Activated CD4-positive, alpha-beta T cell treated with anti-CD3 and anti-CD28 coated beads for 36 hours (primary cell): ENCODE results near the gene CD300A. TPM values are rescaled to one million over a fixed set of nuclear protein-coding genes. Genes with fewer than 3 reads are reported as not detected.
A peak's percentile ranks its signal among the peaks of the same experiment; 100 is the strongest.
"Not testable (repeated sequence)": the region's sequence is repeated elsewhere in the genome, so short reads cannot be mapped to it uniquely, and the experiment has no call there.

Experiments used
- ATAC-seq: fragments of 200-7000 bp; cut with Tn5 transposase; one replicate; pipeline ENCODE4 v1.10.0; 2021; ENCODE audit warnings: mild to moderate bottlenecking, moderate library complexity
- CTCF ChIA-PET: fragments of 350-600 bp; sonication (Branson Sonifier 250); formaldehyde crosslinking; loops from one replicate; lab custom pipeline; 2021; ENCODE audit warnings: antibody characterized with exemption; lab: Charles Lee
- POLR2A ChIA-PET: fragments of 350-600 bp; sonication (Branson Sonifier 250); formaldehyde crosslinking; loops from one replicate; lab custom pipeline; 2021; ENCODE audit warnings: antibody characterized with exemption, inconsistent platforms; lab: Charles Lee
- DNase-seq: peaks from one replicate; pipeline ENCODE4 v3.0.0-alpha.2; 2020
- H3K27ac Mint-ChIP-seq: one replicate; pipeline ENCODE4 v1.8.0; 2021; ENCODE audit warnings: mixed read lengths
- H3K27me3 Mint-ChIP-seq: one replicate; pipeline ENCODE4 v1.8.0; 2021; ENCODE audit warnings: mixed read lengths
- H3K36me3 Mint-ChIP-seq: one replicate; pipeline ENCODE4 v1.8.0; 2021; ENCODE audit warnings: low read depth, mixed read lengths
- H3K4me1 Mint-ChIP-seq: one replicate; pipeline ENCODE4 v1.8.0; 2021; ENCODE audit warnings: mixed read lengths
- H3K4me3 Mint-ChIP-seq: one replicate; pipeline ENCODE4 v1.8.0; 2021; ENCODE audit warnings: mild to moderate bottlenecking, moderate library complexity, mixed read lengths
- H3K9me3 Mint-ChIP-seq: one replicate; pipeline ENCODE4 v1.8.0; 2021; ENCODE audit warnings: low read depth, mixed read lengths
- intact Hi-C, 2 experiments: fragments of 100-400 bp; cut with DNase I in 1 of 2; cut with micrococcal nuclease in 1 of 2; formaldehyde crosslinking; loops; one replicate each; pipeline versions ENCODE4 v1.14.2 to v1.15.1; 2022 to 2024; cut with DNase I, micrococcal nuclease
- total RNA-seq, 2 experiments: library from RNA; stranded (reverse); gene quantifications; one replicate each; pipeline ENCODE4 v1.2.3, GENCODE V29; 2021

Gene CD300A
- total RNA-seq, 2 experiments from 2014 or later = 4.9 to 5.8 TPM

DNA sequence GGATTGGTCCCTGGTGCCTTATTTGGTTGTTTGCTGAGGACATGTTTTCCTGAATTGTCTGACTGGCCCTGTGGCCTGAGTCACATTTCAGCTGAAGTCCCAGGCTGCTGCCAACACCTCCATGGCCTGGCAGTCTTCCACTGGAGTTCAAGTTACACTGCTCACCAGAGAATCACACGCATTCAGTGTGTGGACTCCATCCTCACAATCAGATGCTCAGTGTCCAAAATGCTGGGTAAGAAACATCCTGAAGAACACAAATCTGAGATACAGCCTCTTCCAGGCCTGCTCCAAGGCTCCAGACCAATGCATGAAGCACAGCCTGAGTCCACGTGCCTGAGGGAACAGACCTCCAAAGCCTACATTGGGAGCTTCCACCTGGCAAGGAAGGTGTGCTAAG is 45.6 kb downstream of the CD300A start:
- DNase-seq (no peak), ATAC-seq (no peak)
- intact Hi-C loops = loop anchor here in 1 of 2 experiments (5.0 kb wide), 2 partner anchors 215 to 300 kb away; partner anchors contain the start of gene TTYH2
- peaks cover 14% of the 10 kb centered on the region for H3K27me3 Mint-ChIP-seq
- H3K4me1 Mint-ChIP-seq = peaks cover 31% of the 10 kb centered on the region
- CTCF ChIA-PET = interaction anchor here (0.9 to 1.6 kb wide), 5 partner anchors 12 to 214 kb away, joined by 3 to 5 read pairs (median 4); no protein-coding TSS in a partner anchor
- H3K9me3 Mint-ChIP-seq = peaks cover 12% of the 10 kb centered on the region
- H3K27ac Mint-ChIP-seq = peak overlapping the region; percentile 90
- H3K4me3 Mint-ChIP-seq = no peak overlapping the region
- POLR2A ChIA-PET = interaction anchor here (0.6 kb wide), 1 partner anchor 14 kb away, joined by 4 read pairs; no protein-coding TSS in a partner anchor
- H3K36me3 Mint-ChIP-seq = peaks cover 12% of the 10 kb centered on the region

GRCh38 chr17:74512624-74513091 is 46.2 kb downstream of the CD300A start:
- DNase-seq = peak; percentile 80

GRCh38 chr17:74513987-74514631 is 47.7 kb downstream of the CD300A start:
- Mint-ChIP-seq H3K4me3 (peak overlapping the region; percentile 72), H3K27me3 (peaks cover 14% of the 10 kb centered on the region), H3K9me3 (peaks cover 15% of the 10 kb centered on the region), H3K4me1 (peaks cover 31% of the 10 kb centered on the region), H3K27ac (peak overlapping the region; percentile 95), H3K36me3 (peaks cover 12% of the 10 kb centered on the region)
- ATAC-seq = peak; percentile 17
- ChIA-PET POLR2A (interaction anchor here (0.6 kb wide), 1 partner anchor 425 kb away, joined by 3 read pairs; no protein-coding TSS in a partner anchor), CTCF (no interaction called here)
- DNase-seq = peak; percentile 78
- intact Hi-C loops = loop anchor here in 1 of 2 experiments (5.0 kb wide), 2 partner anchors 217 to 302 kb away; partner anchors contain the start of gene TTYH2

More at GRCh38 chr17:74512624-74513091, 46.2 kb downstream of the CD300A start:
- H3K9me3 Mint-ChIP-seq = peaks cover 12% of the 10 kb centered on the region
- intact Hi-C loops = loop anchor here in 1 of 2 experiments (5.0 kb wide), 2 partner anchors 215 to 300 kb away; partner anchors contain the start of gene TTYH2
- peaks cover 31% of the 10 kb centered on the region for H3K4me1 Mint-ChIP-seq
- ChIA-PET POLR2A (interaction anchor here (0.6 kb wide), 1 partner anchor 600 kb away, joined by 9 read pairs; no protein-coding TSS in a partner anchor), CTCF (interaction anchor here (0.6 to 1.6 kb wide), 5 partner anchors 13 to 214 kb away, joined by 3 to 5 read pairs (median 4); no protein-coding TSS in a partner anchor)
- ATAC-seq = peak; percentile 88
- peaks cover 12% of the 10 kb centered on the region for H3K36me3 Mint-ChIP-seq
- H3K27me3 Mint-ChIP-seq = peaks cover 14% of the 10 kb centered on the region
- no peak overlapping the region for H3K4me3 Mint-ChIP-seq
- peak overlapping the region; percentile 90 for H3K27ac Mint-ChIP-seq

- Mint-ChIP-seq H3K4me3 (peak overlapping the region; percentile 72), H3K4me1 (peaks cover 32% of the 10 kb centered on the region), H3K27ac (peak overlapping the region; percentile 95), H3K9me3 (peaks cover 15% of the 10 kb centered on the region), H3K27me3 (peaks cover 14% of the 10 kb centered on the region), H3K36me3 (peaks cover 12% of the 10 kb centered on the region)
- ChIA-PET CTCF (no interaction called here), POLR2A (no interaction called here)
- intact Hi-C loops = loop anchor here in 1 of 2 experiments (5.0 kb wide), 2 partner anchors 217 to 302 kb away; partner anchors contain the start of gene TTYH2
- DNase-seq = peak; percentile 75
- ATAC-seq = peak; percentile 20
Observed at GRCh38 chr17:74514632-74515334, 48.3 kb downstream of the CD300A start.

DNA sequence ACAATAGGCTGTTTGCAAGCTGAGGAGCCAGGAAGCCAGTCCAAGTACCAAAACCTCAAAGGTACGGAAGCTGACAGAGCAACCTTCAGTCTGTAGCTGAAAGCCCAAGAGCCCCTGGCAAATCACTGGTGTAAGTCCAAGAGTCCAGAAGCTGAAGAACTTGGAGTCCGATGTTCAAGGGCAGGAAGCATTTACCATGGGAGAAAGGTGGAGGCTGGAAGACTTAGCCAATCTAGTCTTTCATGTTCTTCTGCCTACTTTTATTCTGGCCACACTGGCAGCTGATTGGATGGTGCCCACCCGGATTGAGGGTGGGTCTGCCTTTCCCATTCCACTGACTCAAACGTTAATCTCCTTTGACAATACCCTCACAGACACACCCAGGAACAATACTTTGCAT is 49.5 kb downstream of the CD300A start:
- Mint-ChIP-seq H3K36me3 (peaks cover 12% of the 10 kb centered on the region), H3K4me3 (no peak overlapping the region), H3K27ac (no peak overlapping the region), H3K9me3 (peaks cover 17% of the 10 kb centered on the region), H3K4me1 (peaks cover 39% of the 10 kb centered on the region), H3K27me3 (peaks cover 16% of the 10 kb centered on the region)
- intact Hi-C loops = no loop called here
- POLR2A ChIA-PET = no interaction called here
- CTCF ChIA-PET = interaction anchor here (0.5 to 1.0 kb wide), 2 partner anchors 59 to 290 kb away, joined by 3 to 4 read pairs; no protein-coding TSS in a partner anchor
- DNase-seq (no peak), ATAC-seq (no peak)

- POLR2A ChIA-PET = no interaction called here
- Mint-ChIP-seq H3K4me1 (peaks cover 37% of the 10 kb centered on the region), H3K4me3 (no peak overlapping the region), H3K27me3 (peaks cover 20% of the 10 kb centered on the region), H3K9me3 (peaks cover 17% of the 10 kb centered on the region), H3K27ac (no peak overlapping the region), H3K36me3 (peaks cover 12% of the 10 kb centered on the region)
- DNase-seq (no peak), ATAC-seq (no peak)
- intact Hi-C loops = no loop called here
- CTCF ChIA-PET = interaction anchor here (0.6 to 1.0 kb wide), 3 partner anchors 41 to 374 kb away, joined by 3 read pairs; no protein-coding TSS in a partner anchor
Observed at GRCh38 chr17:74516561-74517328, 50.3 kb downstream of the CD300A start.

DNA sequence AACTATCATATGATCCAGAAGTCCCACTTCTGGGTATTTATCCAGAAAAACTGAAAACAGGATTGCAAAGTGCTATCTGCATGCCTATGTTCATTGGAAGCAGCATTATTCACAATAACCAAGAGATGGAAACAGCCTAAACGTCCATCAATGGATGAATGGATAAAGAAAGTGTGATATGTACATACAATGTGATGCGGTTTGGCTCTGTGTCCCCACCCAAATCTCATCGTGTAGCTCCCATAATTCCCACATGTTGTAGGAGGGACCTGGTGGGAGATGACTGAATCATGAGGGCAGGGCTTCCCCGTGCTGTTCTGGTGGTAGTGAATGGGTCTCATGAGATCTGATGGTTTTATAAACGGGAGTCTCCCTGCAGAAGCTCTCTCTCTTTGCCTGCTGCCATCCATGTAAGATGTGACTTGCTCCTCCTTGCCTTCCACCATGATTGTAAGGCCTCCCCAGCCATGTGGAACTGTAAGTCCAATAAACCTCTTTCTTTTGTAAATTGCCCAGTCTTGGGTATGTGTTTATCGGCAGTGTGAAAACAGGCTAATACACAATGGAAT is 52.1 kb downstream of the CD300A start:
- Mint-ChIP-seq H3K27me3 (peaks cover 32% of the 10 kb centered on the region), H3K36me3 (peaks cover 12% of the 10 kb centered on the region), H3K9me3 (peaks cover 22% of the 10 kb centered on the region), H3K4me1 (peaks cover 23% of the 10 kb centered on the region)
- POLR2A ChIA-PET, H3K27ac Mint-ChIP-seq, ATAC-seq, CTCF ChIA-PET, intact Hi-C loops, H3K4me3 Mint-ChIP-seq, DNase-seq: not testable (repeated sequence)

GRCh38 chr17:74520016-74520434 is 53.6 kb downstream of the CD300A start:
- no peak overlapping the region for H3K4me3 Mint-ChIP-seq
- no peak overlapping the region for H3K27ac Mint-ChIP-seq
- H3K9me3 Mint-ChIP-seq = peaks cover 10% of the 10 kb centered on the region
- H3K36me3 Mint-ChIP-seq = no peaks in the 10 kb centered on the region
- ATAC-seq = peak; percentile 83
- peaks cover 12% of the 10 kb centered on the region for H3K4me1 Mint-ChIP-seq
- ChIA-PET CTCF (no interaction called here), POLR2A (no interaction called here)
- peak; percentile 63 for DNase-seq
- peaks cover 22% of the 10 kb centered on the region for H3K27me3 Mint-ChIP-seq
- intact Hi-C loops = no loop called here

GRCh38 chr17:74520790-74521480 is 54.5 kb downstream of the CD300A start:
- intact Hi-C loops = no loop called here
- DNase-seq (no peak), ATAC-seq (no peak)
- H3K9me3 Mint-ChIP-seq = peaks cover 10% of the 10 kb centered on the region
- H3K27ac Mint-ChIP-seq = peak overlapping the region; percentile 47
- no peaks in the 10 kb centered on the region for H3K36me3 Mint-ChIP-seq
- H3K4me1 Mint-ChIP-seq = peaks cover 12% of the 10 kb centered on the region
- H3K27me3 Mint-ChIP-seq = peaks cover 22% of the 10 kb centered on the region
- ChIA-PET POLR2A (no interaction called here), CTCF (no interaction called here)
- no peak overlapping the region for H3K4me3 Mint-ChIP-seq

- intact Hi-C loops = no loop called here
- peaks cover 10% of the 10 kb centered on the region for H3K9me3 Mint-ChIP-seq
- H3K27me3 Mint-ChIP-seq = peaks cover 22% of the 10 kb centered on the region
- no peak for DNase-seq
- H3K36me3 Mint-ChIP-seq = no peaks in the 10 kb centered on the region
- peaks cover 12% of the 10 kb centered on the region for H3K4me1 Mint-ChIP-seq
- no peak for ATAC-seq
- no peak overlapping the region for H3K4me3 Mint-ChIP-seq
- POLR2A ChIA-PET = no interaction called here
- no peak overlapping the region for H3K27ac Mint-ChIP-seq
- CTCF ChIA-PET = no interaction called here
Observed at GRCh38 chr17:74521701-74522201, 55.3 kb downstream of the CD300A start.
